A673 (cell line): ENCODE results near the gene ARHGEF39. TPM values are rescaled to one million over a fixed set of nuclear protein-coding genes. Genes with fewer than 3 reads are reported as not detected.
"Not testable (repeated sequence)": the region's sequence is repeated elsewhere in the genome, so short reads cannot be mapped to it uniquely, and the experiment has no call there.

Experiments used
- BruUV-seq: library from RNA; stranded (reverse); fragments of 400-500 nt; replicated peaks from 2 replicates; lab custom pipeline; 2021; lab: Mats Ljungman, UMichigan
- CTCF ChIA-PET: fragments of 300-600 bp; sonication (Branson Sonifier 250); formaldehyde crosslinking; loops from one replicate; lab custom pipeline; 2022; ENCODE audit warnings: antibody characterized with exemption; lab: Charles Lee
- POLR2A ChIA-PET: fragments of 300-600 bp; sonication (Branson Sonifier 250); formaldehyde crosslinking; loops from one replicate; lab custom pipeline; 2022; ENCODE audit warnings: antibody characterized with exemption; ENCODE audit not compliant: low non-redundant PET; lab: Charles Lee
- DNase-seq: peaks from one replicate; pipeline ENCODE4 v3.0.0-alpha.2; 2015; ENCODE audit warnings: low spot score
- H3K27ac ChIP-seq: fragments of 200-600 bp; sonication (generic); 2 replicates; pipeline ENCODE4 v1.5.1; 2016; ENCODE audit warnings: mixed run types, low read depth, mild to moderate bottlenecking, mixed read lengths, antibody characterized with exemption, low read length; ENCODE audit not compliant: poor library complexity, severe bottlenecking
- H3K27me3 ChIP-seq: fragments of 200-600 bp; sonication (generic); replicated peaks from 2 replicates; pipeline ENCODE4 v1.6.1; 2017; ENCODE audit warnings: mixed run types, low read depth, mild to moderate bottlenecking, mixed read lengths, antibody characterized with exemption, low read length; ENCODE audit not compliant: insufficient read depth, poor library complexity
- H3K36me3 ChIP-seq: fragments of 200-600 bp; sonication (generic); 2 replicates; pipeline ENCODE4 v1.6.1; 2016; ENCODE audit warnings: mixed run types, mild to moderate bottlenecking, mixed read lengths, antibody characterized with exemption, low read length; ENCODE audit not compliant: insufficient read depth, poor library complexity, severe bottlenecking
- H3K4me1 ChIP-seq: fragments of 200-600 bp; sonication (generic); 2 replicates; pipeline ENCODE4 v1.6.1; 2017; ENCODE audit warnings: mixed run types, mild to moderate bottlenecking, mixed read lengths, antibody characterized with exemption, low read length; ENCODE audit not compliant: insufficient read depth, poor library complexity, severe bottlenecking
- H3K4me3 ChIP-seq: fragments of 200-600 bp; sonication (generic); 2 replicates; pipeline ENCODE4 v1.5.1; 2016; ENCODE audit warnings: low read depth, mixed run types, mild to moderate bottlenecking, mixed read lengths, low read length; ENCODE audit not compliant: poor library complexity, severe bottlenecking
- H3K9me3 ChIP-seq: fragments of 200-600 bp; sonication (generic); 2 replicates; pipeline ENCODE4 v1.6.1; 2016; ENCODE audit warnings: mixed run types, low read depth, mild to moderate bottlenecking, mixed read lengths, antibody characterized with exemption, low read length; ENCODE audit not compliant: poor library complexity, severe bottlenecking
- CTCF ChIP-seq: fragments of 300-800, 200-600 bp; sonication (generic); conservative IDR thresholded peaks from 2 replicates; pipeline ENCODE4 v1.5.1; 2017; ENCODE audit warnings: low read depth, mild to moderate bottlenecking, antibody characterized with exemption, low read length, moderate library complexity, mixed read lengths
- EZH2 ChIP-seq: fragments of 200-600 bp; sonication (generic); IDR thresholded peaks from 2 replicates; pipeline ENCODE4 v1.6.1; 2017; ENCODE audit warnings: borderline replicate concordance, low read depth, mild to moderate bottlenecking, mixed read lengths, antibody characterized with exemption, low read length; ENCODE audit not compliant: poor library complexity, severe bottlenecking
- intact Hi-C: fragments of 100-400 bp; cut with micrococcal nuclease; formaldehyde crosslinking; loops from one replicate; pipeline ENCODE4 v1.10.0; 2022; ENCODE audit not compliant: unreplicated experiment
- total RNA-seq: library from RNA; stranded (reverse); gene quantifications from 2 replicates; pipeline ENCODE4 v1.2.3, GENCODE V29; 2021

The ARHGEF39 gene
- total RNA-seq, 1 experiment from 2014 or later, result 25.0 TPM

GRCh38 chr9:35639631-35640030 lies 25.4 kb downstream of the ARHGEF39 start:
- TF ChIP-seq CTCF, result no peak
- TF ChIP-seq EZH2, result no peak
- Histone ChIP-seq H3K27me3 (no peaks in the 10 kb centered on the region), H3K36me3 (no peaks in the 10 kb centered on the region), H3K4me1 (no peaks in the 10 kb centered on the region), H3K9me3 (no peaks in the 10 kb centered on the region), H3K27ac (no peak overlapping the region), H3K4me3 (no peak overlapping the region)
- intact Hi-C loops, result no loop called here
- POLR2A ChIA-PET, result no interaction called here
- no TSS peak for BruUV-seq
- DNase-seq, result no peak
- CTCF ChIA-PET, result no interaction called here

DNA sequence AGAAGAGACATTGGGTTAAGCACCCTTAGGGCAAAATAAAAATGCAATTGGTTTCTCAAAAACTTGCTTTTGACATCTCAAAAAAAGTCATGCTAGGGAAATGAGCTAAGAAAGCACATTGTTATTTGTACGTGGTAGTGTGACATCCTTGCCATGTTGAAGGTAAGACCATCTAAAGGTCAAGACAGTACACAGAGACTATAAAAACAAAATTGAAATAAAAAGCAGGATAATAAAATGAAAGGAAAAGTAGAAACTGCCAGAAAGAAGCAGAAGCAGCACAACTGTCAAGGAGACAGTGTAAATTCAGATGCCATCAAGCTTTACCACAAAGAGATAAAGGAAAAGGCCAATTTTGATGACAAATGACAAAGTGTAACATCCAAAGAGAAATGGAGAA lies 25.8 kb downstream of the ARHGEF39 start:
- H3K4me3 ChIP-seq, intact Hi-C loops, H3K36me3 ChIP-seq, BruUV-seq, H3K27ac ChIP-seq, DNase-seq, H3K9me3 ChIP-seq, H3K4me1 ChIP-seq, CTCF ChIA-PET, POLR2A ChIA-PET, H3K27me3 ChIP-seq: not testable (repeated sequence)

- H3K9me3 ChIP-seq, H3K4me3 ChIP-seq, intact Hi-C loops, H3K27ac ChIP-seq, H3K36me3 ChIP-seq, POLR2A ChIA-PET, BruUV-seq, H3K4me1 ChIP-seq, H3K27me3 ChIP-seq, DNase-seq: not testable (repeated sequence)
- CTCF ChIA-PET, result interaction anchor here (0.7 kb wide), 1 partner anchor 686 kb away, joined by 3 read pairs; no protein-coding TSS in a partner anchor
Measured at GRCh38 chr9:35638751-35639150, 26.2 kb downstream of the ARHGEF39 start.

DNA sequence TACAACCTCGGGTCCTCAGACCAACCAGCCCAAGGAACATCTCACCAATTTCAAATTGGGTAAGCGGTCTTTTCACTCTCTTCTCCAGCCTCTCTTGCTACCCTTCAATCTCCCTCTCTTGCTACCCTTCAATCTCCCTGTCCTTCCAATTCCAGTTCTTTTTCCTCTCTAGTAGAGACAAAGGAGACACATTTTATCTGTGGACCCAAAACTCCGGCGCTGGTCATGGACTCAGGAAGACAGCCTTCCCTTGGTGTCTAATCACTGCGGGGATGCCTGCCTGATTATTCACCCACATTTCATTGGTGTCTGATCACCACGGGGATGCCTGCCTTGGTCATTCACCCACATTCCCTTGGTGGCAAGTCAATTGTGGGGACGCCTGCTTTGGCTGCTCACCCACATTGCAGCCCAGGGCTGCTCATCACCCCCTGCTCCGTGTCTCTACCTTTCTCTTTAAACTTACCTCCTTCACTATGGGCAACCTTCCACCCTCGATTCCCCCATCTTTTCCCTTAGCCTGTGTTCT lies 27.5 kb downstream of the ARHGEF39 start:
- POLR2A ChIA-PET, DNase-seq, H3K9me3 ChIP-seq, H3K27me3 ChIP-seq, H3K27ac ChIP-seq, BruUV-seq, H3K4me3 ChIP-seq, H3K4me1 ChIP-seq, H3K36me3 ChIP-seq, intact Hi-C loops, CTCF ChIA-PET: not testable (repeated sequence)

DNA sequence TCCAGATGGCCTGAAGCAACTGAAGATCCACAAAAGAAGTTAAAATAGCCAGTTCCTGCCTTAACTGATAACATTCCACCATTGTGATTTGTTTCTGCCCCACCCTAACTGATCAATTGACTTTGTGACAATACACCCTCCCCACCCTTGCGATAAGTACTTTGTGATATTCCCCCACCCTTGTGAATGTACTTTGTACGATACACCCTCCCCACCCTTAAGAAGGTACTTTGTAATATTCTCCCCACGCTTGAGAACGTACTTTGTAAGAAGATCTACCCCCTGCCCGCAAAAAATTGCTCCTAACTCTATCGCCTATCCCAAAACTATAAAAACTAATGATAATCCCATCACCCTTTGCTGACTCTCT lies 28.1 kb downstream of the ARHGEF39 start:
- BruUV-seq, CTCF ChIA-PET, POLR2A ChIA-PET: not testable (repeated sequence)

More for the DNA sequence above, 28.1 kb downstream of the ARHGEF39 start:
- H3K4me1 ChIP-seq, H3K36me3 ChIP-seq, DNase-seq, intact Hi-C loops, H3K27ac ChIP-seq, H3K9me3 ChIP-seq, H3K27me3 ChIP-seq, H3K4me3 ChIP-seq: not testable (repeated sequence)
